HG02571 (cell line): ENCODE data around the gene IFT172.
A peak's percentile ranks its signal among the peaks of the same experiment; 100 is the strongest.
"Not testable (repeated sequence)": the region's sequence is repeated elsewhere in the genome, so short reads cannot be mapped to it uniquely, and the experiment has no call there.

Experiments used
- ATAC-seq: cut with Tn5 transposase; IDR thresholded peaks from one replicate; pipeline ENCODE4 v1.9.1; 2021; ENCODE audit warnings: mild to moderate bottlenecking, moderate library complexity; ENCODE audit not compliant: unreplicated experiment

Gene IFT172

DNA sequence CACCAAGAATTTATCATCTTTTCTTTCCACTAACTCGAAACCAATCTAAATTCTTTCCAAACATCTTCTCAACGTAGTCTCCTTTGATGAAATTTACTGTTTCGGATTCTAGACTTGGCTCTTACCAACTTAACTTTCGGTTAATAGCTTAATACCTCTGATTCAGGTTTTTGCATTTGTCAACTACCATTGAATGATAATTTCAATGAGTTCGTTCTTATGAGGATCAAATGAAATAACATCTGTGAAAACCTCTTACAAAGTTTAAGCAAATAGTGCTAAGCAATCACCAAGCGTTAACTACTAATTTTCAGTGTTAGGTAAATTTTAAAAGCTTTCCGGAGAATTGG, 61.7 kb downstream of the IFT172 start:
- no peak for ATAC-seq

DNA sequence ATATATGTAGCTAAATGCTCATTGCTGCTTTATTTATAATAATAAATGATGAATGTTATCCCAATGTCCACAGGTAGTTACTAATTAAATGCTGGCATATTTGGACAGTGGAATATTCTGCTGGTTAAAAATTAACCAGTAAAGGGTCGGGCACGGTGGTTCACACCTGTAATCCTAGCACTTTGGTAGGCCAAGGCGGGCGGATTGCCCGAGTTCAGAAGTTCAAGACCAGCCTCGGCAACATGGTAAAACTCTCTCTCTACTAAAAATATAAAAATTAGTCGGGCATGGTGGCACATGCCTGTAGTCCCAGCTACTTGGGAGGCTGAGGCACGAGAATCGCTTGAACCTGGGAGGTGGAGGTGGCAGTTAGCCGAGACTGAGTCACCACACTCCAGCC, 64.5 kb downstream of the IFT172 start:
- not testable (repeated sequence) for ATAC-seq

DNA sequence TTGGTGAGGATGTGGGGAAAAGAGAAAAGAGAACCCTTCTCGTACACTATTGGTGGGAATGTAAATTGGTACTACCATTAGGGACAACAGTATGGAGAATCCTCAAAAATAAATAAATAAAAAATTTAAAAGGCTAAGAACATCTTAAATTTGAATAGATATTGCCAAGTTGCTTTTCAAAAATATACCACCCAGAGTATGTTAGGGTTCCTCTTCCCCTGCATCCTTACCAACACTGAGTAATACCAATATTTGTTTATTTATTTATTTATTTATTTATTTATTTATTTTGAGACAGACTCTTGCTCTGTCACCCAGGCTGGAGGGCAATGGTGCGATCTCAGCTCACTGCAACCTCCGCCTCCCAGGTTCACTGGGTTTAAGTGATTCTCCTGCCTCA, 66.6 kb downstream of the IFT172 start:
- no peak for ATAC-seq

DNA sequence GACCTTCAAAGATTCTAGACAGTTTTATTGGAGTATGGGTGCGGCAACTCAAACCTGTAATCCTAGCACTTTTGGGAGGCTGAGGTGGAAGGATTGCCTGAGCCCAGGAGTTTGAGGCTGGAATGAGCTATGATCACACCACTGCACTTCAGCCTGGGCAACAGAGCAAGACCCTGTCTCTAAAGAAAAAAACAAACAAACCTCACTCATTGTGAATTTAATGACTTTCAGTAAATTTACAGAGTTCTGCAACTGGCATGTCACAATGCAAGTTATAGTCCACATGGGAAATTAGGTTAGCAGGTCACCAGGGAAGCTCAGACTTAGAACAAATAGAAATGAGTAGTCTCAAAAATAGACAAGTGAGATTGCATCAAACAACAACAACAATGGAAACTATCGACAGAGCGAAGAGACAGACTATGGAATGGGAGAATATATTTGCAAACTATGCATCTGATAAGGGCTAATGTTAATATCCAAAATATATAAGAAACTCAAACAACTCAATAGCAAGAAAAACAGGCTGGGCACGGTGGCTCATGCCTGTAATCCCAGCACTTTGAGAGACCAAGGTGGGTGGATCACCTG, 67.8 kb downstream of the IFT172 start:
- no peak for ATAC-seq

DNA sequence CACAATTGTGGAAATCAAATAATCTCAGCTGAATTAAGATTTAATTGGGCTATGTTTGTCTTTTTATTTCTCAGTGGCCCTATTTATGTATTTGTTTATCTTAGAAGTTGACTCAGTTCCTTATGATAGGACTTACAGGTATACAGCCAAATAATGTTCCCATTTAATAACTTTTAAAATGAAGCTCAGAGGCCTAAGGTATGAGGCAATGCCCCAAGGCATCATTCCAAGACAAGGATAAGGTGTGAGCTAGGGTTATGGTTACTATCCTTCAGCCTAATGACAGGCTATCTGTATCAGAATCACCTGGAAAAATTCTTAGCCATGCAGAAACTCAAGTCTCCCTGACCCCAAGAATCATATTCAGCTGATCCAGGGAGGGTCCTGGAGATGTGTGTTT, 68.5 kb downstream of the IFT172 start:
- ATAC-seq: no peak

DNA sequence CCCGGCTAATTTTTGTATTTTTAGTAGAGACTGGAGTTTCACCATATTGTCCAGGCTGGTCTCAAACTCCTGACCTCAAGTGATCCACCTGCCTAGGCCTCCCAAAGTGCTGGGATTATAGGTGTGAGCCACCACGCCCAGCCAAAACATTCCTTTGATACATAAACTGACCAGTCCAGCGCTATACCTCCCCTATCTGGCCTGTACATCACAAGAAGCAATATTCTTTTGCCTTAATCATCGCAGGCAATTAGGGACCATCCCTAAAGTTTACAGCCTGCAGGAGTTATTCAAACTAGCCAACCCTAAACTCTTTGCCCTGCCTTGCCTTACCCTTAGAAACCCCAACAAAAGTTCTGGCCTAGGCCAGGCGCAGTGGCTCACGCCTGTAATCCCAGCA, 73.4 kb downstream of the IFT172 start:
- no peak for ATAC-seq

DNA sequence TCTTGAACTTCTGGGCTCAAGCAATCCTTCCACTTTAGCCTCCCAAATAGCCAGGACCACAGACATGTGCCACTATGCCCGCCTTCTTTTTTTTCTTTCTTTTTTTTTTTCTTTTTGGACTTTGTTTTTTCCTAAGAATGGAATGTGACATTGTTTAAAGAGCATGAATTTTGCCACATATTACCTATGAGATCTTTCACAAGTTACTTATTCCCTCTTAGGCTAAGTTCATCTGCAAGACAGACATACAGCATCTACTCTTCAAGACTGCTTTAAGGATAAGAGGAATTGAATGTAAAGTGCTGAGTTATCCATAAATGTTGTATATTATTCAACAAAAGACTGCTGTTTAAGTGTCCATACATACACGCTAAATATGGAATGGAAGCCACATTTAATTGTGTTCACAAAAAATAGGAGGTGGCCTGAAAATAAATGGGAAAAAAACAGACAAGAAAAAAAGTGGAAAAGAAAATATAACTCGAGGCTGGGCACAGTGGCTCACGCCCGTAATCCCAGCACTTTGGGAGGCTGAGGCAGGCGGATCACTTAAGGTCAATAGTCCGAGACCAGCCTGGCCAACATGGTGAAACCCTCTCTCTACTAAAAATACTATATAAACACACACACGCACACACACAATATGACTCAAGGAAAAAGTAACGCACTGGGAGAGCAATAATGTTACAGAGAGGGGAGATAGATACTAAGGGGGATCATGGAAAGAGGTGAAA, 77.0 kb downstream of the IFT172 start:
- no peak for ATAC-seq

DNA sequence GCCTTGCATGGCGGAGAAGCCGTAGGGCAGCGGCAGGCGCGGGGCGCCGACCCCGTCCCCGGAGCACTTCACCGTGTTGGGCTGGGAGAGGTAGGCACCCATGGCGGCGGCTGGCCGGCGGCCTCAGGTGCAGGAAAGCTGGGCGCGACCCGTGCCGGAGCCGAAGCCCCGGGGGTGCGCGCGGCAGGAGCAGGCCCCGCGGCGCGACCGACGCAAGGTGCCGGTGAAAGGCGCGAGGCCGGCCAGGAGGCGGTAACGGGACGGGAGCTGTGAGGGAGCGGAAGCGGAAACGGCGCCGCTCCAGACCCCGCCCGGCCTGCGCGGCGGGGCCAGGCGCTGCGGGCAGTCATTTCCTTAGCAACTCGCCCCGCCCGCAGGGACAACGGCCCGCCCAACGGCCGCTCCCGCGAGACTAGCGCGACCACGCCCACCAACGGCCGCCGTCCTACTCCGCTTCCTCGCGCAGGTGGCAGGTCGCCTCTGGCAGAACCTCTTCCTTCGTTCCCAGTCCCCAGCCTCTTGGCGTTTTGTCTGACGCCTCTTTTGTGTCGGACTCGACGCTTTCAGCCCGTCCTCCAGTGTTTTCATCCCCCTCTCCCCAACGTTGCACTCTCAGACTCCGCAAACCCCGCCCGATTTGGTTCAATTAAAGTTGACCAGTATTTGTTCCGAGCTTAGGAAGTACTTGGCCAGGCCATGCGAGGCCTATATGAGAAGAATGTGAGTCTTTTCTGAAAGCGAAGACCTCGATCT, 80.0 kb downstream of the IFT172 start, which contains the start of gene PPM1G:
PPM1G (minus strand) TSS at position 271 of the 753 bp plus-strand sequence; CDS start at position 102, 169 bp downstream.
- peak; percentile 91 for ATAC-seq

DNA sequence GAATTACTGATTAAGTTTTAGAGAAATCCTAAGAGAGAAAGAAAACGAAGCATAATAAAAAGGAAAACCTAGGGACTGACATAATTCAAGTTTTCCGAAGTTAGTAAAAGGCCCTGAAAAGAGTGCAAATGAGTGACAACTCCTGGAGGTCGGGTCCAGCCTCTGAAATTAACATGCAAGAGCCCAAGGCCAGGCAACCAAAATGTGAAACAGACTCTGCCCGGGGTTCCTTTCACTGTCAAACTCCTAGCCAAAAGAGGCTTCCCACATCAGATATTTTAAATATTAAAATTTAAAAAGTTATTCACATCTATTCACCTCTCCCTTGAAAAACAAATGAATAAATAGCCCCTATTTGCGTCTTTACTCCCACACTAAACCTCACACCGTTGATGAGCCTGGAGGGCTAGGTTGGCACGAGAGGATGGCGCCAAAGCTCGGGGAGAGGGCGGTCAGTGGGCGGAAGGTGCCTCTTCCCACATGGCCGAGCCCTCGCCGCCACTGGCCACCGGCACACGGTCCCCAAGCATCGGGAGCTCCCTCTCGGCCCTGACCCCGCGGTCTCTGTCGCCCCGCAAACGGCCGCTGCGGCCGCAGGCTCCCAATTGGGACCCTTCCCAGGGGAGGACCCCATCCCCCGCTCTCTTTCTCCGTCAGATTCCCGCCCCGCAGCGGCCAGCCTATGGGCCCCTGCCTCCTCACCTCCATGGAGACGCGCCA, 80.8 kb downstream of the IFT172 start:
- peak; percentile 31 for ATAC-seq

DNA sequence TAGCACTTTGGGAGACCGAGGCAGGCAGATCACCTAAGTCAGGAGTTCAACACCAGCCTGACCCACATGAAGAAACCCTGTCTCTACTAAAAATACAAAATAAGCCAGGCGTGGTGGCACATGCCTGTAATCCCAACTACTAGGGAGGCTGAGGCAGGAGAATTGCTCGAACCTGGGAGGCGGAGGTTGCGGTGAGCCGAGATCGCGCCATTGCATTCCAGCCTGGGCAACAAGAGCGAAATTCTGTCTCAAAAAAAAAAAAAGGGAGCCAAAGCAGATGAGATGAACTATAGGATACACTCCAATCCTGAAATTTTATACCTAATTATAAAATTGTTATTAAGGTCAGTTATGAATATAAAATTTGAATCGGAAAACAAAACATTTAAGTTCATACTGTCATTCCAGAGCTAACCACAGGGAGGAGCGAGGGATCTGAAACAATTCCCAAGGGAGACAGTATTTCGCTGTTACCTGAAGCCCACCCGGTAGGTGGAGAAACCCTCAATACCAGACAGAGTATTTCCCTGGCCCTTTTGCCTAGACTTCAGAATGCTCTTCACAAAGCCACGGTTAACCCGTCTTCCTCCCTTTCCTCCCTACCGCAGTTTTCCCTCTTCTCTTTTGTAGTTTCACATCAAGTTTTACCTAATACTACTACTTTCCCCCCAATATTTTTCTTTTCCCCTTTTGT, 81.6 kb downstream of the IFT172 start:
- ATAC-seq: no peak

DNA sequence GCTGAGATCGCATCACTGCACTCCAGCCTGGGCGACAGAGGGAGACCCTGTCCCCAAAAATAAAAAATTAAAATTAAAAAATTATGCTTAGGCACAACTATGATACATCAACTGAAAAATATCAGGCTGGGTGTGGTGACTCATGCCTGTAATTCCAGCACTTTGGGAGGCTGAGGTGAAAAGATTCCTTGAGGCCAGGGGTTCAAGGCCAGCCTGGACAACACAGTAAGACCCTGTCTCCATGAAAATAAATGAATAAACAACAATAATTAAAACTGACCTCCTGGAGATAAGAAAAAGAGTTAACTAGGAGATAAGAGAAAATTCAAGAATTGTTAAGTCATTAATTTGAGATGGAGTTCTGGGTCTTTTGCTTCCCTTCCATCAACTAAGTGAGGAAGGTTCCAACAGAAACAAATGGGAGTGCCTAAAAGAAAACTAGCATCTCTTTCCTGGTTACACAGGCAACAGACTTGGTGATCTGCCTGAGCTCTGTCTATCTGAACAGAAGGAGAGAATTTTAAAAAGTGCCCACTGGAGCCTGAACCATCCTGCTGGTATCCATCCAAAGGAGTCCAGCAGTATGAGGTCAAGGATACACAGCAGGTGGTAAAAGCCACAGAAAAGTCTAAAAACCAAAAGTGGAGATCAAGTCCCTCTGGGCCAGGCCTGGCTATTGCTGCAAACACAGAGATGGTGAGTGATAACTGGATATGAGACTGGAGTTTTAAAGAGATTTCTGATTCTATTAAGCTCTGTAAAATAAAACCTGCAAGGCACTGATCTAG, 89.0 kb downstream of the IFT172 start:
- ATAC-seq: no peak

DNA sequence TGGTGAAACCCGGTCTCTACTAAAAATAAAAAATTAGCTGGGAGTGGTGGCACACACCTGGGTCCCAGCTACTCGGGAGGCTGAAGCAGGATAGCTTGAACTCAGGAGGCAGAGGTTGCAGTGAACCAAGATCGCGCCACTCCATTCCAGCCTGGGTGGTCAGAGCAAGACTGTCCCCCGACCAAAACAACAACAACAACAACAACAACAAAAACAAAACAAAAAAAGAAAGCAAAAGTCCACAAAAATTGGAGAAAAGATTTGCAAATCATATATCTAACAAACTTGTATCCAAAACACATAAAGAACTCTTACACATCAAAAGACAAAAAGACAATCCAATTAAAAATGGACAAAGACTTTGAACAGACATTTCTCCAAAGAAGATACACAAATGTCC, 90.6 kb downstream of the IFT172 start:
- ATAC-seq: no peak
